HCT116 (cell line): ENCODE measurements around the gene HMGN1. TPM values are rescaled to one million over a fixed set of nuclear protein-coding genes. Genes with fewer than 3 reads are reported as not detected.
A peak's percentile ranks its signal among the peaks of the same experiment; 100 is the strongest.

Experiments
- ATAC-seq: fragments of 200-7000 bp; cut with Tn5 transposase; 2 replicates; pipeline ENCODE4 v1.9.1; 2020; ENCODE audit warnings: mild to moderate bottlenecking, moderate library complexity
- BruUV-seq: library from RNA; stranded (reverse); fragments of 400-500 nt; replicated peaks from 2 replicates; lab custom pipeline; 2021; lab: Mats Ljungman, UMichigan
- CTCF ChIA-PET: fragments of 300-600 bp; sonication (Branson Sonifier 250); formaldehyde crosslinking; loops from one replicate; lab custom pipeline; 2021; ENCODE audit warnings: antibody characterized with exemption; lab: Charles Lee
- POLR2A ChIA-PET: fragments of 300-600, 350-600 bp; sonication (Branson Sonifier 250); formaldehyde crosslinking; loops from one replicate; lab custom pipeline; 2021; ENCODE audit warnings: antibody characterized with exemption; lab: Charles Lee
- RAD21 ChIA-PET, 2 experiments: fragments of 300-600 bp; sonication (Branson Sonifier 250); formaldehyde crosslinking; loops; one replicate each; lab custom pipeline; 2023; ENCODE audit warnings: low total read pairs in 2 of 2; ENCODE audit not compliant: uncharacterized antibody in 2 of 2, unreplicated experiment in 2 of 2, low non-redundant PET in 1 of 2; lab: Charles Lee
- DNase-seq: peaks from one replicate; pipeline ENCODE4 v3.0.0-alpha.2; 2010; ENCODE audit warnings: low read depth, low spot score
- H2AFZ ChIP-seq: fragments of 200-600 bp; shearing (Covaris generic), sonication (generic); 2 replicates; pipeline ENCODE4 v1.6.1; 2017; ENCODE audit warnings: low read depth, mixed run types, mixed read lengths, antibody characterized with exemption, low read length; ENCODE audit not compliant: poor library complexity, severe bottlenecking
- H3K27ac ChIP-seq: 2 replicates; pipeline ENCODE4 v1.5.1; 2012; ENCODE audit warnings: low read depth, low read length
- H3K27me3 ChIP-seq: fragments of 200-600 bp; sonication (generic); 2 replicates; pipeline ENCODE4 v1.6.1; 2016; ENCODE audit warnings: mixed run types, low read length, mixed read lengths; ENCODE audit not compliant: insufficient read depth
- H3K36me3 ChIP-seq, 2 experiments: fragments of 200-500 bp in 1 of 2; fragments of 200-600 bp in 1 of 2; sonication (Bioruptor generic) in 1 of 2; sonication (generic) in 1 of 2; 2 replicates each; pipeline versions ENCODE4 v1.5.1 to v1.6.1; 2014 to 2016; ENCODE audit warnings: low read length in 2 of 2, inconsistent platforms in 1 of 2, mixed read lengths in 1 of 2, mixed run types in 1 of 2; ENCODE audit not compliant: insufficient read depth in 2 of 2, control insufficient read depth in 1 of 2
- H3K4me1 ChIP-seq, 2 experiments: fragments of 200-600 bp in 1 of 2; sonication (generic) in 1 of 2; 2 replicates each; pipeline versions ENCODE4 v1.5.1 to v1.6.1; 2012 to 2017; ENCODE audit warnings: low read length in 2 of 2, inconsistent platforms in 1 of 2, mild to moderate bottlenecking in 1 of 2, mixed read lengths in 1 of 2, mixed run types in 1 of 2, moderate library complexity in 1 of 2; ENCODE audit not compliant: insufficient read depth in 2 of 2, control insufficient read depth in 1 of 2
- H3K4me2 ChIP-seq: fragments of 200-600 bp; sonication (generic); 2 replicates; pipeline ENCODE4 v1.6.1; 2017; ENCODE audit warnings: mixed run types, low read length, mixed read lengths
- H3K4me3 ChIP-seq, 2 experiments: fragments of 200-600 bp in 1 of 2; sonication (generic) in 1 of 2; replicated peaks in 1 of 2; 2 replicates each; pipeline ENCODE4 v1.5.1; 2011 to 2016; ENCODE audit warnings: low read length in 2 of 2, control low read depth in 1 of 2, low read depth in 1 of 2, mild to moderate bottlenecking in 1 of 2, mixed read lengths in 1 of 2, mixed run types in 1 of 2
- H3K79me2 ChIP-seq: fragments of 200-600 bp; sonication (generic); 2 replicates; pipeline ENCODE4 v1.6.1; 2017; ENCODE audit warnings: mild to moderate bottlenecking, mixed run types, low read length, moderate library complexity, mixed read lengths; ENCODE audit not compliant: insufficient read depth
- H3K9ac ChIP-seq: fragments of 200-600 bp; sonication (generic); 2 replicates; pipeline ENCODE4 v1.6.1; 2016; ENCODE audit warnings: low read length, mixed read lengths
- H3K9me2 ChIP-seq: fragments of 200-600 bp; sonication (generic), shearing (Covaris generic); 2 replicates; pipeline ENCODE4 v1.6.1; 2017; ENCODE audit warnings: mixed run types, mild to moderate bottlenecking, moderate library complexity; ENCODE audit not compliant: insufficient read depth
- H3K9me3 ChIP-seq, 2 experiments: fragments of 200-500 bp in 1 of 2; fragments of 200-600 bp in 1 of 2; sonication (Bioruptor generic) in 1 of 2; sonication (generic) in 1 of 2; 2 replicates each; pipeline ENCODE4 v1.6.1; 2014 to 2017; ENCODE audit warnings: low read length in 2 of 2, mixed read lengths in 2 of 2, inconsistent platforms in 1 of 2, low read depth in 1 of 2, mild to moderate bottlenecking in 1 of 2, mixed run types in 1 of 2, moderate library complexity in 1 of 2; ENCODE audit not compliant: control insufficient read depth in 1 of 2, insufficient read depth in 1 of 2
- H4K20me1 ChIP-seq: fragments of 200-600 bp; sonication (generic), shearing (Covaris generic); 2 replicates; pipeline ENCODE4 v1.6.1; 2017; ENCODE audit warnings: mixed run types, mild to moderate bottlenecking, moderate library complexity; ENCODE audit not compliant: insufficient read depth
- ATF3 ChIP-seq: IDR thresholded peaks from 2 replicates; pipeline ENCODE4 v1.6.1; 2012
- CBX3 ChIP-seq: IDR thresholded peaks from 2 replicates; pipeline ENCODE4 v1.6.1; 2012; ENCODE audit warnings: low read depth
- CEBPB ChIP-seq: IDR thresholded peaks from 2 replicates; pipeline ENCODE4 v1.6.1; 2012; ENCODE audit warnings: low read depth
- CTCF ChIP-seq, 3 experiments: fragments of 200-600 bp in 1 of 3; sonication (generic) in 1 of 3; IDR thresholded peaks in 2 of 3; conservative IDR thresholded peaks in 1 of 3; 2 replicates each; pipeline ENCODE4 v1.5.1; 2012 to 2017; ENCODE audit warnings: low read depth in 2 of 3, low read length in 2 of 3, antibody characterized with exemption in 1 of 3, borderline replicate concordance in 1 of 3, control low read depth in 1 of 3, mild to moderate bottlenecking in 1 of 3, mixed read lengths in 1 of 3, mixed run types in 1 of 3, moderate library complexity in 1 of 3; ENCODE audit not compliant: insufficient read depth in 1 of 3
- EGR1 ChIP-seq: IDR thresholded peaks from 2 replicates; pipeline ENCODE4 v1.6.1; 2012; ENCODE audit warnings: low read depth
- ELF1 ChIP-seq: IDR thresholded peaks from 2 replicates; pipeline ENCODE4 v1.6.1; 2012; ENCODE audit warnings: low read depth, borderline replicate concordance
- EZH2 ChIP-seq: fragments of 200-600 bp; sonication (generic); IDR thresholded peaks from 2 replicates; pipeline ENCODE4 v1.6.1; 2017; ENCODE audit warnings: antibody characterized with exemption, mixed run types
- EZH2phosphoT487 ChIP-seq: fragments of 200-600 bp; IDR thresholded peaks from 2 replicates; pipeline ENCODE4 v1.6.1; 2018; ENCODE audit warnings: antibody characterized with exemption, borderline replicate concordance
- FOSL1 ChIP-seq: IDR thresholded peaks from 2 replicates; pipeline ENCODE4 v1.6.1; 2012; ENCODE audit warnings: low read depth
- JUND ChIP-seq: IDR thresholded peaks from 2 replicates; pipeline ENCODE4 v1.6.1; 2012
- POLR2A ChIP-seq: IDR thresholded peaks from 2 replicates; pipeline ENCODE4 v1.7.0; 2011; ENCODE audit warnings: borderline replicate concordance; ENCODE audit not compliant: insufficient read depth, insufficient read length; ENCODE audit errors: extremely low read depth
- POLR2AphosphoS5 ChIP-seq: IDR thresholded peaks from 2 replicates; pipeline ENCODE4 v1.6.1; 2011; ENCODE audit warnings: mild to moderate bottlenecking, low read depth, low read length, moderate library complexity
- RAD21 ChIP-seq: IDR thresholded peaks from 2 replicates; pipeline ENCODE4 v1.6.1; 2012; ENCODE audit warnings: low read depth, mild to moderate bottlenecking
- SIN3A ChIP-seq: IDR thresholded peaks from 2 replicates; pipeline ENCODE4 v1.6.1; 2012; ENCODE audit warnings: low read depth
- SP1 ChIP-seq: IDR thresholded peaks from 2 replicates; pipeline ENCODE4 v1.6.1; 2012; ENCODE audit warnings: low read depth
- SRF ChIP-seq: IDR thresholded peaks from 2 replicates; pipeline ENCODE4 v1.6.1; 2012; ENCODE audit warnings: low read depth
- TCF7L2 ChIP-seq: IDR thresholded peaks from 2 replicates; pipeline ENCODE4 v1.7.0; 2011; ENCODE audit warnings: borderline replicate concordance, inconsistent platforms; ENCODE audit not compliant: insufficient read depth, insufficient read length; ENCODE audit errors: extremely low read depth
- YY1 ChIP-seq: IDR thresholded peaks from 2 replicates; pipeline ENCODE4 v1.6.1; 2011; ENCODE audit warnings: low read length, low read depth, moderate library complexity, mild to moderate bottlenecking; ENCODE audit not compliant: insufficient replicate concordance; ENCODE audit errors: extremely low read depth
- ZFX ChIP-seq: fragments of 450-650 bp; IDR thresholded peaks from 2 replicates; pipeline ENCODE4 v1.6.1; 2017
- ZNF274 ChIP-seq: fragments of 200-500 bp; sonication (Bioruptor generic); IDR thresholded peaks from 2 replicates; pipeline ENCODE4 v1.6.1; 2014; ENCODE audit warnings: mild to moderate bottlenecking, low read depth, low read length, inconsistent platforms
- intact Hi-C: fragments of 100-400 bp; cut with micrococcal nuclease; formaldehyde crosslinking; loops from 2 replicates; pipeline ENCODE4 v1.10.0; 2022
- total RNA-seq: library from RNA; stranded (reverse); gene quantifications from one replicate; pipeline ENCODE4 v1.2.1, GENCODE V29; 2021; ENCODE audit not compliant: unreplicated experiment
- TF ChIP-seq, protein P1 (sequence below): IDR thresholded peaks from 2 replicates; pipeline ENCODE4 v1.6.1; 2011; ENCODE audit warnings: mild to moderate bottlenecking, low read length, moderate library complexity; ENCODE audit not compliant: insufficient replicate concordance; ENCODE audit errors: extremely low read depth
- TF ChIP-seq, protein P2 (sequence below): IDR thresholded peaks from 2 replicates; pipeline ENCODE4 v1.6.1; 2012

The HMGN1 gene
- total RNA-seq, 1 experiment from 2014 or later, result 399 TPM

- peak; percentile 89 for DNase-seq
- TF ChIP-seq SP1 (peak; percentile 67), CTCF (IDR thresholded peaks at IDR 0.05 in 2 of 3, conservative IDR thresholded peaks at IDR 0.05 in 1 of 3; ENCODE audit: borderline replicate concordance in 1 of 3, insufficient read depth in 1 of 3, low read depth in 2 of 3, low read length in 2 of 3) (no peak), RAD21 (no peak), JUND (no peak), ZNF274 (no peak), TCF7L2 (peak; percentile 42), ZFX (no peak; the same call in 1 of the 2 replicates), SIN3A (no peak), POLR2AphosphoS5 (peak; percentile 68), FOSL1 (no peak), POLR2A (no peak), ELF1 (no peak), EZH2phosphoT487 (no peak), EGR1 (no peak; the same call in 1 of the 2 replicates), YY1 (no peak), CEBPB (no peak), CBX3 (no peak), EZH2 (no peak), SRF (no peak), ATF3 (no peak)
- TF ChIP-seq, protein P1, sequence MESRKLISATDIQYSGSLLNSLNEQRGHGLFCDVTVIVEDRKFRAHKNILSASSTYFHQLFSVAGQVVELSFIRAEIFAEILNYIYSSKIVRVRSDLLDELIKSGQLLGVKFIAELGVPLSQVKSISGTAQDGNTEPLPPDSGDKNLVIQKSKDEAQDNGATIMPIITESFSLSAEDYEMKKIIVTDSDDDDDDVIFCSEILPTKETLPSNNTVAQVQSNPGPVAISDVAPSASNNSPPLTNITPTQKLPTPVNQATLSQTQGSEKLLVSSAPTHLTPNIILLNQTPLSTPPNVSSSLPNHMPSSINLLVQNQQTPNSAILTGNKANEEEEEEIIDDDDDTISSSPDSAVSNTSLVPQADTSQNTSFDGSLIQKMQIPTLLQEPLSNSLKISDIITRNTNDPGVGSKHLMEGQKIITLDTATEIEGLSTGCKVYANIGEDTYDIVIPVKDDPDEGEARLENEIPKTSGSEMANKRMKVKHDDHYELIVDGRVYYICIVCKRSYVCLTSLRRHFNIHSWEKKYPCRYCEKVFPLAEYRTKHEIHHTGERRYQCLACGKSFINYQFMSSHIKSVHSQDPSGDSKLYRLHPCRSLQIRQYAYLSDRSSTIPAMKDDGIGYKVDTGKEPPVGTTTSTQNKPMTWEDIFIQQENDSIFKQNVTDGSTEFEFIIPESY, result no peak
- TF ChIP-seq, protein P2, sequence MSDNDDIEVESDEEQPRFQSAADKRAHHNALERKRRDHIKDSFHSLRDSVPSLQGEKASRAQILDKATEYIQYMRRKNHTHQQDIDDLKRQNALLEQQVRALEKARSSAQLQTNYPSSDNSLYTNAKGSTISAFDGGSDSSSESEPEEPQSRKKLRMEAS, result no peak; the same call in 1 of the 2 replicates
Measured at GRCh38 chr21:39349211-39350093, 564 bp upstream of the HMGN1 start.

More at GRCh38 chr21:39349211-39350093, 564 bp upstream of the HMGN1 start:
- Histone ChIP-seq H2AFZ (peak overlapping the region; percentile 58), H3K27me3 (no peaks in the 10 kb centered on the region), H3K9me2 (no peaks in the 10 kb centered on the region), H3K9ac (peak overlapping the region; percentile 61), H3K4me1 (peaks cover 5 to 22% of the 10 kb centered on the region in 2 experiments), H3K4me3 (peak overlapping the region; percentile 57 to 59), H3K27ac (peak overlapping the region; percentile 96), H3K9me3 (no peaks in the 10 kb centered on the region), H3K36me3 (peaks cover 29 to 30% of the 10 kb centered on the region in 2 experiments), H3K79me2 (peaks cover 40% of the 10 kb centered on the region), H3K4me2 (peak overlapping the region; percentile 68), H4K20me1 (peaks cover 27% of the 10 kb centered on the region; the same call in 1 of the 2 replicates)
- peak; percentile 87 for ATAC-seq
- ChIA-PET RAD21 (no interaction called here), POLR2A (interaction anchor here (0.7 to 1.5 kb wide), 4 partner anchors 11 to 31 kb away, joined by 3 to 9 read pairs (median 3); a partner anchor contains a TSS), CTCF (no interaction called here)
- BruUV-seq, result TSS peak; percentile 92
- intact Hi-C loops, result loop anchor here (2.0 to 5.0 kb wide), 3 partner anchors 31 to 39 kb away; partner anchors contain the start of gene BRWD1
